ENCODE results near the gene ZGPAT. TPM values are rescaled to one million over a fixed set of nuclear protein-coding genes. Genes with fewer than 3 reads are reported as not detected.

The ZGPAT gene
- total and polyA plus RNA-seq, 2 of the 8 experiments (the other 6 are each of a cell fraction or from before 2014, with no cell fraction given) = 14.5 to 21.4 TPM

DNA sequence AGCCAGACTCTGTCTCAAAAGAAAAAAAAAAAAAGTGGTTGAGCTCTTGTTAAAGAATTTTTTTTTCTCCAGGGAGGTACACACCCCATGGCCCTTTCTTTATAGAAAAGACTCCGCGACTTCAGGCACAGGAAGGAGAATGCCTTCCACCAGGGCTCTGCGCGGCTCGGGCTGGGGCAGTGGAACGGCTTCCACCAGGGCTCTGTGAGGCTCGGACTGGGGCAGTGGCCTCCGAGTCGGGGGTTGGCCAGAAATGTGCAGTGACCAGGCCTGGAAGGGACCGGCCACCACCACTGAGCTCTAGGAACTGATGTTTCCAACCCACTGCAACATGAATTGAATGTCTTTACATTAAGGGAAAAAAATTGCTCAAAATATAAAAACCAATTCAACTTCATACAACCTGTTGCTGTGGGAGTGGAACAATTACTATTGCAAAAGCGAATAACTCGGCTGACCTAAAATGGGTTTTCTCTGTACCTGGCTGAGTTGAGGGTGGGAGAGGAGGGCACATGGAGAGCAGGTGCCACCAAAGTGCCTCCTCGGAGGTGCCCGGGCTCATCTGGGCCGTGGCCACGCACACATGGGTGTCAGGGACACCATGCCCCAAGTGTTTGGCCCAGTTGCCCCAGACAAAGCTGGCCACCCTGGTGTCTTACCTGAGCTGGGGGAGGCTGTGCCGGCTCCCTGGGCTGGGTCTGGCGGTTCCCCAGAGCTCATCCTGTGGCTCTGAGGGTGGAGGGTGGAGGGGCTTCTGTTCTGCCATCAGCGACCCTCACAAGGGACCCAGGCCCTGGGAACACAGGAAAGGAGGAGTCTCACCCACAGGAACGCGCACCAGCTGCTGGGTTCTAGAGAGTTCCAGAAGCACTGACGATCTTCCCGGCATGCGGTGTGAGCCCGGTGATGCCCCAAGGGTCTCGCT lies 61.0 kb downstream of the ZGPAT start:
- peaks cover 2% of the 10 kb centered on the region; the same call in 1 of the 2 replicates for H3K79me1 ChIP-seq (ENCODE audit: low read depth, low read length)
- H3K36me3 ChIP-seq (ENCODE audit: control insufficient read depth in 2 of 4, insufficient read depth in 4 of 4, low read length in 3 of 4) = peaks cover 0 to 4% (median 1%) of the 10 kb centered on the region in 4 experiments; a peak in 2 of 8 replicates
- H3K4me2 ChIP-seq (ENCODE audit: insufficient read depth in 1 of 2, low read depth in 2 of 2, low read length in 2 of 2) = no peak overlapping the region
- H3K9ac ChIP-seq (replicated peaks in 1 of 4; ENCODE audit: extremely low read depth in 1 of 4, low read depth in 3 of 4, low read length in 3 of 4) = no peak overlapping the region
- no peaks in the 10 kb centered on the region; the same call in 1 of the 2 replicates for H3K23me2 ChIP-seq (ENCODE audit: low read depth, low read length)
- H4K20me1 ChIP-seq (replicated peaks in 1 of 2; ENCODE audit: control insufficient read depth in 1 of 2, insufficient read depth in 2 of 2, low read length in 2 of 2) = peaks cover 0 to 2% of the 10 kb centered on the region in 2 experiments
- WGBS, 2 experiments (ENCODE audit: extremely low coverage in 1 of 2, insufficient coverage in 1 of 2, insufficient read length in 1 of 2, insufficient replicate concordance in 2 of 2, low coverage in 1 of 2, low lambda C conversion rate in 2 of 2, missing lambda C conversion rate in 1 of 2) = 91% methylated on average over 24 of the region's 26 CpGs; no CpG with 5 or more reads in 1 of the 2 experiments
- no peak overlapping the region for H2BK15ac ChIP-seq (ENCODE audit: low read length)
- H3K79me2 ChIP-seq (ENCODE audit: control insufficient read depth in 1 of 2, insufficient read depth in 2 of 2, low read length in 2 of 2) = no peaks in the 10 kb centered on the region
- no peak overlapping the region for H2BK120ac ChIP-seq (replicated peaks; ENCODE audit: low read depth, low read length)
- H3K14ac ChIP-seq (ENCODE audit: insufficient read length) = no peak overlapping the region
- ChIA-PET CTCF (ENCODE audit: partially characterized antibody) (interaction anchor here (0.7 to 1.0 kb wide), 3 partner anchors 18 to 166 kb away, joined by 3 to 6 read pairs (median 4); no protein-coding TSS in a partner anchor), POLR2A (ENCODE audit: partially characterized antibody) (interaction anchor here (0.6 to 0.7 kb wide), 3 partner anchors 22 to 97 kb away, joined by 3 read pairs; partner anchors contain the start of gene TPD52L2)
- H3K4ac ChIP-seq (replicated peaks; ENCODE audit: insufficient read length, low read depth, low read length) = no peak overlapping the region
- no peak overlapping the region for H2BK12ac ChIP-seq (ENCODE audit: low read depth, low read length)
- H2AK5ac ChIP-seq (ENCODE audit: low read depth, low read length) = no peak overlapping the region
- no peak overlapping the region for H4K91ac ChIP-seq (replicated peaks; ENCODE audit: insufficient read length, low read length)
- DNase-seq (ENCODE audit: low read depth in 1 of 2, low spot score in 2 of 2) = no peak
- H4K5ac ChIP-seq (ENCODE audit: insufficient read length, low read depth, low read length) = no peak overlapping the region
- no peak overlapping the region for H3K27ac ChIP-seq (ENCODE audit: low read depth, low read length)
- no peak for FAIRE-seq
- H2AFZ ChIP-seq (ENCODE audit: low read length) = no peak overlapping the region
- H4K8ac ChIP-seq (ENCODE audit: extremely low read depth, insufficient read depth, low read length) = peak overlapping the region; percentile 35; the same call in 1 of the 2 replicates
- no peak overlapping the region for H2BK5ac ChIP-seq (ENCODE audit: low read depth, low read length)
- H3K4me3 ChIP-seq (ENCODE audit: extremely low read depth in 1 of 4, insufficient read depth in 2 of 4, low read depth in 3 of 4, low read length in 4 of 4) = no peak overlapping the region
- no peak overlapping the region for H2BK20ac ChIP-seq (ENCODE audit: low read length)
- no peak overlapping the region for H3K56ac ChIP-seq (replicated peaks; ENCODE audit: insufficient read length, low read depth, low read length)
- no peak for TF ChIP-seq ZNF274 (IDR thresholded peaks at IDR 0.05; ENCODE audit: borderline replicate concordance, extremely low read depth, low read length)
- no peak for TF ChIP-seq SIRT6 (IDR thresholded peaks at IDR 0.05; ENCODE audit: low read length)
- no peak for TF ChIP-seq BACH1 (IDR thresholded peaks at IDR 0.05; ENCODE audit: low read length)
- H3K27me3 ChIP-seq (replicated peaks in 1 of 4; ENCODE audit: control insufficient read depth in 3 of 4, extremely low read depth in 1 of 4, insufficient read depth in 3 of 4, low read length in 3 of 4) = no peaks in the 10 kb centered on the region
- no peak overlapping the region for H3K18ac ChIP-seq (ENCODE audit: extremely low read depth, low read length)
- no peaks in the 10 kb centered on the region for H3K4me1 ChIP-seq (replicated peaks in 1 of 4; ENCODE audit: control insufficient read depth in 3 of 4, insufficient read depth in 4 of 4, low read length in 3 of 4)
- no peak overlapping the region for H3K23ac ChIP-seq (ENCODE audit: insufficient read length)
- H3K9me3 ChIP-seq (ENCODE audit: insufficient read depth in 2 of 2, low read depth in 1 of 2, low read length in 1 of 2) = no peaks in the 10 kb centered on the region

All from H1 (cell line).